HG02870 (cell line): ENCODE measurements around the gene ZSWIM3.

Source experiments
- ATAC-seq: cut with Tn5 transposase; IDR thresholded peaks from one replicate; pipeline ENCODE4 v1.9.1; 2021; ENCODE audit warnings: mild to moderate bottlenecking, moderate library complexity; ENCODE audit not compliant: unreplicated experiment

Gene ZSWIM3

DNA sequence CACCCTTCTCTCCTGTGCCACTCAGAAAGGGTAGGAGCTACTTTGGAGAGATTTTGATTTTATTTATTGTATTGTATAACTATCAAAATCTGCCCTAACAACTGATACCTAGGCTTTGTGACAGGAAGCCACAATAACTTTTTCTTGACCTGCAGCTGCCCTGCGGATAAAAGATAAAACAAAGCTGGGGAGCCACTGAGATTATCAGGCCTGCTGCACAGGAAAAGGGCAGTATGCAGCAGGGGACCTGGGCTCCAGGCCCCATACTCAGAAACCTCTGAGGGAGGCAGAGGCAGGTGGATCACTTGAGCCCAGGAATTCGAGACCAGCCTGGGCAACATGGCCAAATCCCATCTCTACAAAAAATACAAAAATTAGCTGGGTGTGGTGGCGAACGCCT, 24.8 kb upstream of the ZSWIM3 start:
- no peak for ATAC-seq

DNA sequence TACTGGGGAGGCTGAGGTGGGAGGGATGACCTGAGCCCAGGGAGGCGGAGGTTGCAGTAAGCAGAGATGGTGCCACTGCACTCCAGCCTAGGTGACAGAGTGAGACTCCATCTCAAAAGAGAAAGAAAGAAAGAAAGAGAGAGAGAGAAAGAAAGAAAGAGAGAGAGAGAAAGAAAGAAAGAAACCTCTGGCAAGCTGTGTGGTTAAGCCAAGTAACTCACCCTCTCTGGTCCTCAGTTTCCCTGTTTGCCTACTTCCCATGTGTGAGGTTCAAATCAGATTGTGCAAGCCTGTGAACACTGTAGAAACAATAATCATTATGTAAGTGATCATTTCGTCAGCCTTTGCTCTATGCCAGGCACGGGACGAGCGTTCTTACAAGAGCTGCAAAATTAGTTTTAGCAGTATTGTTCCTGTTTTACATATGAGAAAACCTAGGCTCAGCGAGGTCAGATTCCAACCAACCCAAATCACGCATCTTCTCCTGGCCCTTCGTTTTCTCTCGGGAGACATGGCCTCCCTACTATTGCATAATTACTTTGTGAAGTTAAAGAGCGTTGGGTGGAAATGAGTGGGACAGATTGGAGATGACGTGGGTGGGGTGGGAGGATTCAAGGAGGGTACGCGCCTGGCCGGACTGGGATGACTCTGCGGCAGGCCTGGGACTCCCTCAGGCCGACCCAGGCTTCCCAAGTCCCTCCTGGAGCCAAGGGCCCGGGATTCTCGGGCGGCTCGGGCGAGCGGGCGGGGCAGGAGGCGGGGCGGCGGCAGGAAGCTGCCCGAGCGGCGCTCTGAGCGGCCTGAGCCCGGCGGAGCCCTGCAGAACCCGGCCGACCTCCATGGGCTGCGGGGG, 24.2 kb upstream of the ZSWIM3 start, which contains the start of gene SNX21:
Gene SNX21, plus strand, starts transcription at position 770 of the 853 bp plus-strand sequence. CDS start 121 bp downstream, outside the sequence.
- ATAC-seq: no peak

DNA sequence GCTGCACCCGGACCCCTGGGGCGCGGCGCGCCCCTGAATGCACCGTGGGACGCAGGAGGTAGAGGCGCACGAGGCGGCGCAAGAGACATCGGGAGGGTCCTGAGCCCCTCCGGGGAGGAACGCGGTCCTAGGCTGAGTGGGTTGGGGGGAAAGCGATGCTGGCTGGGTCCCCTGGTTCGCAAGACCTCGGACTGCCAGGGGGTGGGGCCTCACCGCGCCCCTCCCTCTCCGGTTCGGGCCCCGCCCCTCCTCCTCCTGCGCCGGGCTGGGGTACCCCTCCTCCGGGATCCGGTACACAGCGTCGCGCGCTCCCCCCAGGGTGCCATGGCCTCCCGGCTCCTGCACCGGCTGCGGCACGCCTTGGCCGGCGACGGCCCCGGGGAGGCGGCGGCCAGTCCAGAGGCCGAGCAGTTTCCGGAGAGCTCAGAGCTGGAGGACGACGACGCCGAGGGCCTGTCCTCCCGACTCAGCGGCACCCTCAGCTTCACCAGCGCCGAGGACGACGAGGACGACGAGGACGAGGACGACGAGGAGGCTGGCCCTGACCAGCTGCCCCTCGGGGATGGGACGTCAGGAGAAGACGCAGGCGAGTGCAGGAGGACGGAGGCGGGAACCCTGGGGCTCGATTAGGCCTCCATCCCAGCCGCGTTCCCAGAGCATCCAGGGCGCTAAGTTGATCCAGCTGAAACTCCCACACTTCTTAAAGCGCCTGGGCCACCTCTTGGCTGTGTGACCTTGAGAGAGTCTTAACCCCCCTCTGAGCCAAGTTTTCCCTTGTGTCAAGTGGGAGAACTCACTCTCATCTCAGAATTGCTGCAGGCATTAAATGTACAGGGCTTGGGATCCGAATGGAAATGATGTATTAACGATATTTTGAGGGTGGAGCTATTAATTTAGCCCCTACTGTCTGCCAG, 23.3 kb upstream of the ZSWIM3 start:
- no peak for ATAC-seq

DNA sequence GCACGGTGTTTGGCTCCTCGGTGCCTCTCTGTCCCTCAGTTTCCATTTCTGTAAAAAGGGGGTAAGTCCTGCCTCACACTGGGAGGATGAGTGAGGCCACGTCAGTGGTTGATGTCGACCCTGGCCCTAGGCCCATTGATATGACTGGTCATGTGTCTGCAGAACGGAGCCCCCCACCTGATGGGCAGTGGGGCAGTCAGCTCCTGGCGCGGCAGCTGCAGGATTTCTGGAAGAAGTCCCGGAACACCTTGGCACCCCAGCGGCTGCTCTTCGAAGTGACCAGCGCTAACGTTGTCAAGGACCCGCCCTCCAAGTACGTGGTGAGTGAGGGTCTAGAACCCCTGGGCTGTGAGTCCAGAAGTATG, 22.6 kb upstream of the ZSWIM3 start:
- no peak for ATAC-seq

DNA sequence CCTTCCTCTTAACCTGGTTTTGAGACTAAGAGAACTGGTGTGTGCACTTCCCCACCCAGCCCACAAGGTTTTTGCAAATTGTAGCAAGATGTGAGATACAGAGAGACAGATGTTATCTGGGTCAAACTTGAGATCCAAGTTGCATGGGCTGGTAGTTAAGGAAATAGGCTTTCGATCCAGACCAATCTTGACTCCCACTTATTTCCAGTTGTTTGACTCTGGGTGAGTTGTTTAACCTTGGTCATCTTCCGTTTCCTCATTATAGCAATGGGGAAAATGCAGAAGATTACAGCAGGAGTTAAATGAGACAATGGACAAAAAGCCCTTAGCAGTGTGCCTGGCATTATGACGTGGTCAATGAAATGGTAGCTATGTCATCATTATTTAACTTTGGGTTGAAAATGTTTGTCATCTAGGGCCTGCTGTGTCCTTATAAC, 22.1 kb upstream of the ZSWIM3 start:
- ATAC-seq: no peak

DNA sequence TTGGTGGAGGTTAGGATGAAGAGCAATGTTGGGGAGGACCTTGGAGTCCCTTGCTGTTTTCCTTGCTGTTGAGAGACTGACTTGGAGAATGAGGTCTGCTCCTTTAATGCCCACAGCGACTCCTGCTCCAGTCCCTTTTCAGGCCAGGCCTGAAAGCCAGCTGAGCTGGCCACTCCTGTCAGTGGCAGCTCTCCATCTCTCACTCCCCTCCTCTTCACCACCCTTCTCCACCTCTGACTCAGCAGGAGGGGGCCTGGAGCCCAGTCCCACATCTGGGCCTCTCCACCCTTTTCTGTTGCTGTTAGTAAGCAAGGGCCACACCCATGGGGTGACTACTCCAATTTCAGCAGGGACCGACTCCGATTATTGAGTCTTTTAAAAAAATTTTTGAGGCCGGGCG, 21.6 kb upstream of the ZSWIM3 start:
- ATAC-seq: no peak

DNA sequence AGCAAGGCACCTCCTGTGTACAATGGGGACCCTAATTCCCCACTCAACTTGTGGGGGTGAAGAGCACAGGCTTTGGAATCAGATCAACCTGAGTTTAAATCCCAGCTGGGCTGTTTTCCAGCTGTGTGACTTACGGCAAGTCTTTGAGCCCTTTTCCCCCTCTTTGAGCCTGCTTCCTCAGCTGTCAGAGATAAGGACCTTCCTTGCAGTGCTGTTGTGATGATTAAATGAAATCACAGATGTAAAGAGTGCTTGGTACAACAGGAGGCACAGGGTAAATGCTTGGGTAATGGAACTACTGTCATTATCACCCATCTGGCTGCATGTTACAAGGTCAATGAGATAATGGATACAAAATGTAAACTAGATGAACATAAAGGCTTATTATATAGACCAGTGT, 20.6 kb upstream of the ZSWIM3 start:
- no peak for ATAC-seq

DNA sequence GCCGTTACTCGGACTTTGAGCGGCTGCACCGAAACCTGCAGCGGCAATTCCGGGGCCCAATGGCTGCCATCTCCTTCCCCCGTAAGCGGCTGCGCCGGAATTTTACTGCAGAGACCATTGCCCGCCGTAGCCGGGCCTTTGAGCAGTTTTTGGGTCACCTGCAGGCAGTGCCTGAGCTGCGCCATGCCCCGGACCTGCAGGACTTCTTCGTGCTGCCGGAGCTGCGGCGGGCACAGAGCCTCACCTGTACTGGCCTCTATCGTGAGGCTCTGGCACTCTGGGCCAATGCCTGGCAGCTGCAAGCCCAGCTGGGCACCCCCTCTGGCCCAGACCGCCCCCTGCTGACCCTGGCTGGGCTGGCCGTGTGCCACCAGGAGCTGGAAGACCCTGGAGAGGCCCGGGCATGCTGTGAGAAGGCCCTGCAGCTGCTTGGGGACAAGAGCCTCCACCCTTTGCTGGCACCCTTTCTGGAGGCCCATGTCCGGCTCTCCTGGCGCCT, 16.7 kb upstream of the ZSWIM3 start:
- ATAC-seq: no peak

DNA sequence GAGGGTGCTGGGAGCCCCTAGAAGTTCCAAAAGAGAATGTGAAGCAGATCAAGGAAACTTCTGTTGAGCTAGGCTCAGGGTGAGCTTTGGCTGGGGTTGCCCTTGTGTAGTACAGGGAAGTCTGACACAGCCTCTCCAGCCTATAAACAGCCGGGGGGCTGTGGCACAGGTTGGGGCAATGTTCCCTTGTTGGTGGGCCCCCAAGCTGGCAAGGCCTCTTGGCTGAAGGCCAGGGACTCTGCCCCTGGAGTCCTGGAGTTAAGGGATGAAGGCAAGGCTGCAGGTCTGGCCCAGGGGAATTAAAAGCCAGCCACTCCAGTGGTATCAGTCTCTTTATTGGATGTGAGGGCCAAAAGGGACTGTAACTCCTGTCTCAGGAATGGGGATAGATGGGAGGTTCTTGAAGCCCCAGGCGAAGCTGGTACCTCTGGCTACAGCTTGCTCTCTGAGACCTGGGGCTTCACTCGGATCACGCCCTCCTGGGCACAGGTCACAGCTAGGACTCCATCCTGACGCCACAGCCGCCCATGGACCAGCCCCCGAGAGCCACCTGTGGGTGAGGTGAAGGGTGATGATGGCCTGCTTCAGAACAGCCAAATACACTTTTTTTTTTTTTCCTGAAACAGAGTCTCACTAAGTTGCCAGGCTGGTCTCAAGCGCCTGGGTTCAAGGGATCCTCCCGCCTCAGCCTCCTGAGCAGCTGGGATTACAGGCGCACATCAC, 15.8 kb upstream of the ZSWIM3 start:
- ATAC-seq: no peak

DNA sequence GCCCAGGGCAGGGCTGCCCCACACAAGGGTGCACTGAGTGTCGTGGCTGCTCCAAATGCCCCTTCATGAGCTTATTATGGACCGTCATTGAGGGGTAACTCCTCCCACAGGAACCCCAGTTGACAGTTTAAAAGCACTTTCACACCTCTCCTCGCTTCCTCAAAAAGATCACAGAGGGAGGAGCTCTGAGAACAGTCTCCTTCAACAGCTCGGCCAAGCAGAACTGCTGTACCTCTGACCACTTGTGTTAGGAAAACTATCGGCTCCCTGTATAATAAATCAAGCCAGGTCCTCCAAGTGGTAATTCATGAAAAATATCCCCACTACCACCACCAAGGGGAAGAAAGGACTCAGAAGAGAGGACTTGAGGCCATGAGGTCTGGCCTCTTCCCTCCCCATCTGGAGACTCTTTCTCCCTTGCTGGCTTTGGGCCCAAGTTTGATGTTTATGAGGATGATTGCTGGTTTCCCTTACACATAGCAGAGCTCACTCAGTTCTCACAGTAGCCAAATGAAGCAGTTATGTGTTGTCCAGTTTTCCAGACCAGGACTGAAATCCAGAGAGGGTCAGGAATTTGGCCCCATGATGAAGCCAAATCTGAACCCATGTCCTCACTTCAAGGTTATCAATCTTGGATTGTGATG, 15.1 kb upstream of the ZSWIM3 start:
- ATAC-seq: peak; percentile 57

DNA sequence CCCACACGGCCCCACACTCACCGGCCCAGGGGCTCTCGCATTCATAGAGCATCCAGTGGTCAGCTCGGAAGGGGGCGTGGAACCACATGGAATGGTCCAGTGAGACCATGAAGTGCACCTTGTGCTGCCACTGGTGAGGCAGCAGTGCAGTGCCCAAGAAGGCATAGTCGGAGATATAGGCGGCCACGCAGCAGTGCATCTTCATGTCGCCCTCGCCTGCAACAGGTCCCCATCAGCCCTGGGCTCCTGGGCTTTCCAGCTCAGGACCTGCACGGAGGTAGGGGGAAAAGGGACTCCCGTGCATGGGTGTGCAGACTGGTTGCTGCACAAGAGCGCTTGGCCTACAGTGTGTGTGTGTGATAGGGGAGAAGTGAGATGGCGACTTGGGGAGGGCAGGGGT, 13.9 kb upstream of the ZSWIM3 start:
- ATAC-seq: no peak

DNA sequence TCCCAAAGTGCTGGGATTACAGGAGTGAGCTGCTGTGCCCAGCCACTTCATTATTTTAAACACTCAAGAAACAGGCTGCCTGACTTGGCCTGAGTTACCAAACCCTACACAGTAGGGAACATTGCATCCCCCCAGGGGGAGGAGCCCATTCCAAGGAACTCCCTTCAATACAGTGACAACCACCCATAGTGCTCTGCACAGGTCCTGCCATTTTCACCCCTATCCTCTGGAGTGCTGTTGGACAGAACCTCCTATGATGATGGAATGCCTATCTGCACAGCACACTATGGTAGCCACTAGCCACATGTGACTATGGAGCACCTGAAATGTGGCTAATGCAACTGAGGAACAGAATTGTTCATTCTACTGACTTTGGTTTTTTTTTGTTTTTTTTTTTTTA, 12.0 kb upstream of the ZSWIM3 start:
- no peak for ATAC-seq

DNA sequence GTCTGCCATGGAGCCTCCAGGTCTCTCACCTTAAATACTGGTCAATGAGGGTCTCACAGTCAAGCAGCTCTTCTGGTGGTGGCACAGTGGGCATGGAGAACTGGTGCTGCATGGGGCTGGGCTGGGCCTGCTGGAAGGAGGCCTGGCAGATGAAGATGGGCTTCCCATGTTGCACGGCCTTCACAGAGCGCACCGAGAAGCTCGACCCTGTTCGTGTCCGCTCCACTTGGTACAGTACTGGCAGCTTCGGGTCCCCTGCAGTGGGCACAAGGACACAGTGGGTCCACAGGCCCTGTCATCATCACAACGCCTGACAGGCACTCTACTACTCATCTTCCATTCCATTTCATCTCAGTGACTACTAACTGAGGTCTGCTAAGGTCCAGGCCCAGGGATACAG, 9.0 kb upstream of the ZSWIM3 start:
- ATAC-seq: no peak

DNA sequence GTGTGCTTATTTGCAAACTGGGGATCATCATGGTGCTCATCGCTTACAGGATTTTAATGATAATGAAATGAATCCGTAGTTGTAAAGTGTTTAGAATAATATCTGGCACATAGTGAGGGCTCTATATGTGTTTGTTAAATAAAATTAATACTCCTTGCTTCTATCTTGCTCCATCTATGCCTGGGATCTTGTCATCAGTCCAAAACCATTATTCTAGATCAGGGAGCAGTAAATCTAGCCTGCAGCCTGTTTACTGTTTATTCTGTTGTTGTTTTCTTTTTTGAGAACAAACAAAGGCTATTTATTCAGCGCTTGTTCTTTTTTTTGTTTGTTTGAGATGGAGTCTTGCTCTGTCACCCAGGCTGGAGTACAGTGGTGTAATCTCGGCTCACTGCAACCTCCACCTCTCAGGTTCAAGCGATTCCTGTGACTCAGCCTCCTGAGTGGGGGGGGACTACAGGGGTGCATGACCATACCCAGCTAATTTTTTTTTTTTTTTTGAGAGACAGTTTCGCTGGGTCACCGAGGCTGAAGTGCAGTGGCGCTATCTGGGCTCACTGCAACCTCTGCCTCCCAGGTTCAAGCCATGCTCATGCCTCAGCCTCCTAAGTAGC, 8.3 kb upstream of the ZSWIM3 start:
- ATAC-seq: no peak

DNA sequence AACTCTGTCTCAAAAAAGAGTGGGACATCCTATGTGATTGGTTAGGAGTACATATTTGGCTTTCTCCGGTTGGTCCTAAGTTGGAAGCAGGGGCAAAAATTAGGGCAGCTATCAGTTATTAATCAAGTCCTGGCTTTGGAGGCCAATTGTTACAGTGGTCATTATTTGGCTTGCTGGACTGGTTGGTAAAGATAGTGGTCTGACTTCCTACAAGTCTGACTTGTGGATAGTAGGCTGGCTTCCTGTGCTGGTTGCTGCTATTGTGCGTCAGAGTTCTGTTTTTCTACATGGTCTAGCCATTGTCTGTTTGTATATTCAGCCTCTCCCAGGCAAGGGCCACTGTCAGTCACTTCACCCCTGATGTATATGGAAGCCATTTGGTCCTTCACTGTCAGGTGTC, 7.2 kb upstream of the ZSWIM3 start:
- ATAC-seq: no peak

DNA sequence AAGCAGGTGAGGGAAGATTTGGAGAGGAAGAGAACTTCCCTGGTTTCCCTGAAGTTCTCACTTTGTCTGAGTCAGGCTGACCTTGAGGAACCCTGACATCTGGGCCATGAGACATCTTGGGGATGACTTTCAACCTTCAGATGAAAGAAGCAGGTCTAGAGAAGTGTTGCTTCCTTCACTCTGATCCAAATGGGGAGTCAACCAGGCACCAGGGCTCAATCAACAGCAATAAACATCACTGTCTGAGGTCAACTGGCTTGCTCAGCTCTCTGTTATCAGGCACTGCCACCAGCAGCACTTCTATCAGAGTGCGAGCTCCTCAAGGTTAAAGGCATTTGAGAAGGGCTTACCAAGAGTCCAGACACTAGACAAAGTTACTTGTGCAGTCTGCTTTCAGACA, 6.5 kb upstream of the ZSWIM3 start:
- no peak for ATAC-seq

DNA sequence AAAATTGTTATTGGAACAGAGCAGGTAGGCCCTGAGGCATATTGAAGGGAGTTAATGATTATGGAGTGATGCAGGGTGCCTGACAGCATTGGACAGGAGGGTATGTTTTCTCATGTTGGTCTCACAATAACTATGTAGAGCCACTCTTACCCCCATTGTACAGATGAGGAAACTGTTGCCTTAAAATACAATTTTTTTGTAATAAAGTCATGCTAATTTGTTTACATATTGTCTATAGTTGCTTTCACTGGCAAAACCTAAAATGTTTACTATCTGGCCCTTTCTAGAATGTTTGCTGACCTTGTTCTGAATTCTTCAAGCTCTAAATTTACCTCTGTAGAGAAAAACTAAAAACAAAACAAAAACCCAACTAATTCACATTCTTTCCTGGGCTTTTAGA, 5.9 kb upstream of the ZSWIM3 start:
- no peak for ATAC-seq

DNA sequence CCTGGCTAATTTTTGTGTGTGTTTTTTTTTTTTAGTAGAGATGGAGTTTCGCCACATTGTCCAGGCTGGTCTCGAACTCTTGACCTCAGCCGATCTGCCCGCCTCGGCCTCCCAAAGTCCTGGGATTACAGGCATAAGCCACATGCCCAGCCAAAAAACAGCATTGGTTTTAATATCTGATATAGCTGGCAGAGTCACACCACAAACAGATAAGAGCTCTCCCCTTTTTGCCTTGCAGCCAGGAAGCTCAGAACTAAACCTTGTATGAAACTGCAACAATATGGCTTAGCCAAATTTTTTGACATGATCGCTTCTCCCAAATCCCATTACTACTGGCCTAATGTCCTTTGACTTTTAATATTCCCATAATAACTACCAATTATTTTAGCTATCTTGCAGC, 5.1 kb upstream of the ZSWIM3 start:
- ATAC-seq: no peak

DNA sequence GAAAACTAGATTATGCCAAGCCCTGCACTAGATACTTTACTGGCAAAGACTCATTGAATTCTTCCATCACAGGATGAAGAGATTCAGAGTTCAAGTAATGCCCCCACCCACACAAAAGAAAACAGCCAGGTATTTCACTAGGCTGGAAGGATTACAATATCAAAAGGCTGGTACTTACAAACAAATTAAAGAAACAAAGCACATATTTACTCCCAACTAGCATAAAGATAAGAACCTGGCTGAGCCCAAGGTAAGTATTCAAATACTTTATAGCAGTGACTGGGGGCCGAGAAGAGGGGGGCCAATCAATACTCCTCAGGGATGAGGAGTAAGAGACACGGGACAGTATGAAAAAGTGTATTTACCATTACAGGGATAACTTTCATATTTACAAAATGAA, 3.9 kb upstream of the ZSWIM3 start:
- ATAC-seq: no peak

DNA sequence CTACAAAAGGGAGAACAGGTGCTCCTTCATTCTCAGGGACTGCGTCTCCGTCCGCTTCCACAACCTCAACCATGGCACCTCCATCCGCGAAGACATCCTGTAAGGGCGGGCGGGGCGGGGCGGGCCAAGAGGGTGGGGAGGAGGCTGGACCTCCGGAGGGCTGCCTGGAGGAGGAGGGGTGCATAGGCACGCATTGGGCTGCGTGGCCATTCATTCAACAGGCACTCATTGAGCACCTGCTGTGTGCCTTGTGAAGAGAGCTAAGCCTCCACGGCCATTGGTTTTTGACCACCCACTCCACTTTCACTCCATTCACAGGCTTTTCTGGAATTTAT, 435 bp downstream of the ZSWIM3 start:
- peak; percentile 26 for ATAC-seq
